K562 (cell line): ENCODE results near the gene AGMO. TPM values are rescaled to one million over a fixed set of nuclear protein-coding genes. Genes with fewer than 3 reads are reported as not detected.

ENCODE experiments used
- ATAC-seq: fragments of 200-7000 bp; cut with Tn5 transposase; 3 replicates; pipeline ENCODE4 v1.9.1; 2020; ENCODE audit warnings: moderate library complexity
- BruUV-seq: library from RNA; stranded (reverse); fragments of 400-500 nt; replicated peaks from 2 replicates; lab custom pipeline; 2021; lab: Mats Ljungman, UMichigan
- CTCF ChIA-PET: fragments of 300-600 bp; formaldehyde crosslinking; extraction: SDS; loops from one replicate; lab custom pipeline; 2021; ENCODE audit warnings: low intra/inter-chr PET ratio; lab: Yijun Ruan, JAX
- POLR2A ChIA-PET: fragments of 300-600, 350-650 bp; sonication (Branson Sonifier 250); formaldehyde crosslinking; extraction: SDS; loops from one replicate; lab custom pipeline; 2021; ENCODE audit warnings: antibody characterized with exemption, inconsistent platforms; lab: Yijun Ruan, JAX
- DNase-seq, 4 experiments: peaks; one replicate each; pipeline versions ENCODE4 v3.0.0 to v3.0.0-alpha.2; 2011 to 2018; ENCODE audit warnings: low spot score in 3 of 4, mixed read lengths in 3 of 4; ENCODE audit errors: extremely low read depth in 1 of 4
- FAIRE-seq: peaks from 2 replicates; lab custom pipeline; 2011; peaks lifted over from hg19 to GRCh38; lab: Jason Lieb, UNC
- H2AFZ ChIP-seq: 2 replicates; pipeline ENCODE4 v1.6.0; 2011; ENCODE audit warnings: low read depth, low read length, control low read depth, inconsistent platforms
- H3K27ac ChIP-seq: fragments of 200-600 bp; 3 replicates; pipeline ENCODE4 v1.8.0; 2011; ENCODE audit warnings: low read depth, mild to moderate bottlenecking, control low read depth, inconsistent platforms, low read length, moderate library complexity, mixed read lengths; ENCODE audit errors: extremely low read depth
- H3K27me3 ChIP-seq, 2 experiments: fragments of 300-600 bp in 1 of 2; 2 replicates in 1 of 2; 3 replicates in 1 of 2; pipeline versions ENCODE4 v1.6.0 to v1.8.0; 2011; ENCODE audit warnings: inconsistent platforms in 2 of 2, low read length in 2 of 2, mild to moderate bottlenecking in 1 of 2, mixed read lengths in 1 of 2, moderate library complexity in 1 of 2; ENCODE audit not compliant: control insufficient read depth in 2 of 2, insufficient read depth in 2 of 2
- H3K36me3 ChIP-seq: fragments of 300-600 bp; 3 replicates; pipeline ENCODE4 v1.8.0; 2011; ENCODE audit warnings: mild to moderate bottlenecking, low read length, inconsistent platforms; ENCODE audit not compliant: control insufficient read depth, insufficient read depth
- H3K4me1 ChIP-seq, 2 experiments: fragments of 200-600 bp in 1 of 2; replicated peaks in 1 of 2; 2 replicates in 1 of 2; 3 replicates in 1 of 2; pipeline versions ENCODE4 v1.5.1 to v1.8.0; 2011; ENCODE audit warnings: inconsistent platforms in 2 of 2, low read length in 2 of 2, mild to moderate bottlenecking in 1 of 2, mixed read lengths in 1 of 2, moderate library complexity in 1 of 2; ENCODE audit not compliant: control insufficient read depth in 2 of 2, insufficient read depth in 2 of 2
- H3K4me2 ChIP-seq: 2 replicates; pipeline ENCODE4 v1.6.1; 2011; ENCODE audit warnings: low read length, control low read depth, inconsistent platforms, mixed read lengths; ENCODE audit not compliant: insufficient read depth
- H3K4me3 ChIP-seq: fragments of 200-600 bp; sonication (generic), shearing (Covaris generic); 2 replicates; pipeline ENCODE4 v1.5.1; 2016; ENCODE audit warnings: control low read depth, inconsistent platforms
- H3K79me2 ChIP-seq: fragments of 200-600 bp; 3 replicates; pipeline ENCODE4 v1.8.0; 2011; ENCODE audit warnings: low read length, inconsistent platforms; ENCODE audit not compliant: control insufficient read depth, insufficient read depth
- H3K9ac ChIP-seq, 2 experiments: 2 replicates each; pipeline versions ENCODE4 v1.6.0 to v1.6.1; 2011; ENCODE audit warnings: low read depth in 2 of 2, low read length in 2 of 2, control low read depth in 1 of 2, inconsistent platforms in 1 of 2, mild to moderate bottlenecking in 1 of 2, mixed read lengths in 1 of 2; ENCODE audit not compliant: insufficient read depth in 1 of 2
- H3K9me1 ChIP-seq: one replicate; pipeline ENCODE4 v1.6.0; 2011; ENCODE audit warnings: inconsistent platforms, mild to moderate bottlenecking, low read length, moderate library complexity; ENCODE audit not compliant: control insufficient read depth, insufficient read depth
- H3K9me3 ChIP-seq: replicated peaks from 2 replicates; pipeline ENCODE4 v1.5.1; 2011; ENCODE audit warnings: low read depth, low read length, inconsistent platforms; ENCODE audit not compliant: control insufficient read depth, insufficient read depth
- H4K20me1 ChIP-seq: replicated peaks from 2 replicates; pipeline ENCODE4 v1.6.1; 2011; ENCODE audit warnings: low read length, inconsistent platforms, mixed read lengths; ENCODE audit not compliant: control insufficient read depth, insufficient read depth
- HEY1 ChIP-seq: fragments of 250-450 bp; sonication (Bioruptor Pico); IDR thresholded peaks from 2 replicates; pipeline ENCODE4 v1.5.0; 2020; ENCODE audit warnings: mild to moderate bottlenecking, moderate library complexity, borderline replicate concordance
- JUND ChIP-seq, 2 experiments: IDR thresholded peaks; 2 replicates in 1 of 2; 3 replicates in 1 of 2; pipeline ENCODE4 v1.6.1; 2011; ENCODE audit warnings: borderline replicate concordance in 2 of 2, low read depth in 2 of 2, low read length in 2 of 2, improper control_type of control experiment in 1 of 2, missing biosample characterization in 1 of 2, missing genetic modification characterization in 1 of 2, missing genetic modification reagents in 1 of 2
- KLF1 ChIP-seq: fragments of 450-650 bp; IDR thresholded peaks from 2 replicates; pipeline ENCODE4 v1.6.1; 2016; ENCODE audit warnings: missing genetic modification characterization, missing compliant biosample characterization
- POU5F1 ChIP-seq: fragments of 150-350 bp; IDR thresholded peaks from 2 replicates; pipeline ENCODE4 v1.6.1; 2014; ENCODE audit warnings: borderline replicate concordance, low read length, low read depth, mild to moderate bottlenecking; ENCODE audit not compliant: partially characterized antibody
- PRPF4 ChIP-seq: fragments of 200-400 bp; formaldehyde crosslinking; IDR thresholded peaks from one replicate; pipeline ENCODE4 v1.6.1; 2017; ENCODE audit warnings: low read length, low read depth, mild to moderate bottlenecking; ENCODE audit not compliant: insufficient read depth, poor library complexity, severe bottlenecking
- PTTG1 ChIP-seq: fragments of 450-650 bp; IDR thresholded peaks from 2 replicates; pipeline ENCODE4 v1.6.1; 2016; ENCODE audit warnings: low read depth, mild to moderate bottlenecking, missing genetic modification characterization, missing compliant biosample characterization
- RBM25 ChIP-seq: fragments of 200-400 bp; formaldehyde crosslinking; IDR thresholded peaks from 2 replicates; pipeline ENCODE4 v1.6.1; 2018; ENCODE audit warnings: low read length, low read depth, moderate library complexity; ENCODE audit not compliant: severe bottlenecking
- TRIM28 ChIP-seq: fragments of 450-650 bp; IDR thresholded peaks from 2 replicates; pipeline ENCODE4 v1.6.1; 2017
- U2AF1 ChIP-seq: fragments of 200-400 bp; formaldehyde crosslinking; optimal IDR thresholded peaks from 2 replicates; pipeline ENCODE3; 2017; ENCODE audit warnings: mild to moderate bottlenecking, low read depth, low read length, moderate library complexity
- U2AF2 ChIP-seq: fragments of 200-400 bp; formaldehyde crosslinking; optimal IDR thresholded peaks from 2 replicates; pipeline ENCODE3; 2017; ENCODE audit warnings: low read depth, mild to moderate bottlenecking, low read length
- ZNF282 ChIP-seq: sonication (generic); formaldehyde crosslinking; IDR thresholded peaks from 2 replicates; pipeline ENCODE4 v1.8.1; 2023; ENCODE audit warnings: missing genetic modification reagents
- ZNF583 ChIP-seq: fragments of 250-450 bp; sonication (Bioruptor Pico); IDR thresholded peaks from 2 replicates; pipeline ENCODE4 v1.4.0; 2020
- ZNF717 ChIP-seq: fragments of 250-450 bp; sonication (Bioruptor Pico); IDR thresholded peaks from 2 replicates; pipeline ENCODE4 v1.5.0; 2021
- ZNF77 ChIP-seq: fragments of 250-450 bp; sonication (Bioruptor Pico); IDR thresholded peaks from 2 replicates; pipeline ENCODE4 v1.5.0; 2020
- WGBS: fragments of 100-300 bp; shearing (Covaris generic); methylation state at CpG from one replicate; pipeline ENCODE4 v1.1.6; 2016; ENCODE audit warnings: low coverage, mixed read lengths; ENCODE audit not compliant: insufficient coverage; ENCODE audit errors: missing lambda C conversion rate; 5-methylcytosine and 5-hydroxymethylcytosine counted together
- in situ Hi-C: fragments of 300-500 bp; cut with MboI; formaldehyde crosslinking; loops from 4 replicates; pipeline ENCODE4 v1.15.0; 2018; ENCODE audit warnings: inconsistent platforms, mixed read lengths
- intact Hi-C: fragments of 100-400 bp; cut with micrococcal nuclease; formaldehyde crosslinking; loops from 2 replicates; pipeline ENCODE4 v1.14.2; 2022
- polyA plus RNA-seq, 8 experiments: library from polyadenylated mRNA; depleted of rRNA in 4 of 8; stranded (reverse) in 5 of 8; unstranded in 3 of 8; fragments of >200 nt; fragmentation: Nextera tagmentation in 2 of 8; fragmentation: Illumina TruSeq in 1 of 8; extraction: Ambion mirVana in 2 of 8; extraction: Trizol in 1 of 8; gene quantifications; 2 replicates each; pipeline versions ENCODE4 v1.2.1 to v1.2.3, GENCODE V29; 2011 to 2014; ENCODE audit warnings: inconsistent platforms in 1 of 8, missing spikeins in 1 of 8
- total RNA-seq, 7 experiments: library from RNA; depleted of rRNA in 6 of 7; stranded (reverse); fragments of >200 nt in 6 of 7; fragmentation: Illumina TruSeq in 2 of 7; extraction: Trizol in 2 of 7; gene quantifications; 2 replicates each; pipeline versions ENCODE4 v1.2.1 to v1.2.3, GENCODE V29; 2011 to 2021; ENCODE audit warnings: low replicate concordance in 1 of 7
- TF ChIP-seq, protein P1 (sequence below): fragments of 450-650 bp; IDR thresholded peaks from 2 replicates; pipeline ENCODE4 v1.6.1; 2017; ENCODE audit warnings: mild to moderate bottlenecking, moderate library complexity

The AGMO gene
- total and polyA plus RNA-seq, 9 of the 15 experiments (the other 6 are each of a cell fraction or from before 2014, with no cell fraction given) = 0.30 to 1.4 (median 0.69) TPM; not detected in 1

GRCh38 chr7:15248514-15248913, 313.3 kb downstream of the AGMO start:
- Histone ChIP-seq H3K4me1 (no peaks in the 10 kb centered on the region), H3K9me1 (no peaks in the 10 kb centered on the region), H3K36me3 (no peaks in the 10 kb centered on the region), H3K79me2 (no peaks in the 10 kb centered on the region), H3K9ac (no peak overlapping the region), H3K4me2 (no peak overlapping the region), H2AFZ (no peak overlapping the region), H3K4me3 (no peak overlapping the region), H3K9me3 (no peaks in the 10 kb centered on the region), H3K27me3 (no peaks in the 10 kb centered on the region), H4K20me1 (no peaks in the 10 kb centered on the region), H3K27ac (no peak overlapping the region)
- ChIA-PET POLR2A (no interaction called here), CTCF (interaction anchor here (0.7 kb wide), 1 partner anchor 1984 kb away, joined by 3 read pairs; no protein-coding TSS in a partner anchor)
- intact Hi-C loops (no loop called here), in situ Hi-C loops (no loop called here)
- 0% methylated on average over 2 of the region's 2 CpGs for WGBS
- no TSS peak for BruUV-seq
- no peak for TF ChIP-seq ZNF717
- no peak for TF ChIP-seq ZNF583
- no peak for TF ChIP-seq HEY1 (CRISPR knock-in tag)
- no peak for TF ChIP-seq U2AF1
- no peak for TF ChIP-seq ZNF77
- TF ChIP-seq JUND (IDR thresholded peaks at IDR 0.05; ENCODE audit: borderline replicate concordance, low read depth, low read length) = no peak
- TF ChIP-seq JUND (tag; IDR thresholded peaks at IDR 0.05; ENCODE audit: borderline replicate concordance, low read depth, low read length) = no peak
- TF ChIP-seq PTTG1 (tag) = no peak
- no peak for TF ChIP-seq ZNF282 (CRISPR knock-in tag)
- no peak for TF ChIP-seq POU5F1
- no peak for TF ChIP-seq TRIM28
- no peak for TF ChIP-seq KLF1
- TF ChIP-seq, protein P1, sequence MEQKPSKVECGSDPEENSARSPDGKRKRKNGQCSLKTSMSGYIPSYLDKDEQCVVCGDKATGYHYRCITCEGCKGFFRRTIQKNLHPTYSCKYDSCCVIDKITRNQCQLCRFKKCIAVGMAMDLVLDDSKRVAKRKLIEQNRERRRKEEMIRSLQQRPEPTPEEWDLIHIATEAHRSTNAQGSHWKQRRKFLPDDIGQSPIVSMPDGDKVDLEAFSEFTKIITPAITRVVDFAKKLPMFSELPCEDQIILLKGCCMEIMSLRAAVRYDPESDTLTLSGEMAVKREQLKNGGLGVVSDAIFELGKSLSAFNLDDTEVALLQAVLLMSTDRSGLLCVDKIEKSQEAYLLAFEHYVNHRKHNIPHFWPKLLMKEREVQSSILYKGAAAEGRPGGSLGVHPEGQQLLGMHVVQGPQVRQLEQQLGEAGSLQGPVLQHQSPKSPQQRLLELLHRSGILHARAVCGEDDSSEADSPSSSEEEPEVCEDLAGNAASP = no peak
- no peak for TF ChIP-seq PRPF4
- no peak for TF ChIP-seq RBM25
- TF ChIP-seq U2AF2 = no peak
- no peak for ATAC-seq
- FAIRE-seq = no peak
- no peak for DNase-seq
